Neural crest cell (in vitro differentiated cells): ENCODE results near the gene RPS6KA4. TPM values are rescaled to one million over a fixed set of nuclear protein-coding genes. Genes with fewer than 3 reads are reported as not detected.

Source experiments
- DNase-seq: peaks from one replicate; pipeline ENCODE4 v3.0.0; 2021; ENCODE audit warnings: low read depth, mixed read lengths, low spot score
- H3K27ac Mint-ChIP-seq: one replicate; pipeline ENCODE4 v1.8.0; 2021; ENCODE audit warnings: mild to moderate bottlenecking, mixed read lengths; ENCODE audit not compliant: unreplicated experiment
- H3K27me3 Mint-ChIP-seq: 2 replicates; pipeline ENCODE4 v1.8.0; 2021; ENCODE audit warnings: low read depth, mild to moderate bottlenecking, mixed read lengths
- H3K36me3 Mint-ChIP-seq: 2 replicates; pipeline ENCODE4 v1.8.0; 2021; ENCODE audit warnings: low read depth, mild to moderate bottlenecking, mixed read lengths
- H3K4me1 Mint-ChIP-seq: 2 replicates; pipeline ENCODE4 v1.8.0; 2021; ENCODE audit warnings: mixed read lengths
- H3K4me3 Mint-ChIP-seq: one replicate; pipeline ENCODE4 v1.8.0; 2021; ENCODE audit warnings: mild to moderate bottlenecking, mixed read lengths
- H3K9me3 Mint-ChIP-seq: 2 replicates; pipeline ENCODE4 v1.8.0; 2021; ENCODE audit warnings: mixed read lengths
- CTCF ChIP-seq: fragments of 200-600 bp; sonication (generic); conservative IDR thresholded peaks from 2 replicates; pipeline ENCODE4 v1.5.0; 2021; ENCODE audit warnings: antibody characterized with exemption, mild to moderate bottlenecking
- total RNA-seq: library from RNA; stranded (reverse); gene quantifications from 2 replicates; pipeline ENCODE4 v1.2.1, GENCODE V29; 2021

The RPS6KA4 gene
- total RNA-seq, 1 donor from 2014 or later, result 17.6 TPM

- H3K27ac Mint-ChIP-seq, result no peak overlapping the region
- H3K36me3 Mint-ChIP-seq, result no peaks in the 10 kb centered on the region
- no peak overlapping the region for H3K4me3 Mint-ChIP-seq
- peaks cover 3% of the 10 kb centered on the region for H3K27me3 Mint-ChIP-seq
- no peak for TF ChIP-seq CTCF
- no peaks in the 10 kb centered on the region for H3K9me3 Mint-ChIP-seq
- no peak for DNase-seq
- peaks cover 5% of the 10 kb centered on the region for H3K4me1 Mint-ChIP-seq
Measured at GRCh38 chr11:64384981-64385944, 26.3 kb downstream of the RPS6KA4 start.

- Mint-ChIP-seq H3K36me3 (no peaks in the 10 kb centered on the region), H3K9me3 (no peaks in the 10 kb centered on the region), H3K27ac (no peak overlapping the region), H3K4me3 (no peak overlapping the region), H3K27me3 (peaks cover 3% of the 10 kb centered on the region), H3K4me1 (peaks cover 5% of the 10 kb centered on the region)
- DNase-seq, result no peak
- TF ChIP-seq CTCF, result no peak
Measured at GRCh38 chr11:64385945-64386704, 27.2 kb downstream of the RPS6KA4 start.

GRCh38 chr11:64387916-64388315, 29.0 kb downstream of the RPS6KA4 start:
- Mint-ChIP-seq H3K27ac (no peak overlapping the region), H3K9me3 (no peaks in the 10 kb centered on the region), H3K4me1 (peaks cover under 1% of the 10 kb centered on the region), H3K4me3 (no peak overlapping the region), H3K36me3 (no peaks in the 10 kb centered on the region), H3K27me3 (no peaks in the 10 kb centered on the region)
- DNase-seq, result no peak
- no peak for TF ChIP-seq CTCF

- DNase-seq, result no peak
- H3K4me3 Mint-ChIP-seq, result no peak overlapping the region
- H3K27ac Mint-ChIP-seq, result no peak overlapping the region
- no peaks in the 10 kb centered on the region for H3K9me3 Mint-ChIP-seq
- H3K36me3 Mint-ChIP-seq, result no peaks in the 10 kb centered on the region
- H3K27me3 Mint-ChIP-seq, result no peaks in the 10 kb centered on the region
- H3K4me1 Mint-ChIP-seq, result no peaks in the 10 kb centered on the region
- TF ChIP-seq CTCF, result no peak
Measured at GRCh38 chr11:64388894-64389293, 29.9 kb downstream of the RPS6KA4 start.

- Mint-ChIP-seq H3K4me1 (no peaks in the 10 kb centered on the region), H3K27me3 (no peaks in the 10 kb centered on the region), H3K9me3 (no peaks in the 10 kb centered on the region), H3K27ac (no peak overlapping the region), H3K36me3 (no peaks in the 10 kb centered on the region), H3K4me3 (no peak overlapping the region)
- no peak for TF ChIP-seq CTCF
- DNase-seq, result no peak
Measured at GRCh38 chr11:64389851-64390250, 30.9 kb downstream of the RPS6KA4 start.
